Activated naive CD8-positive, alpha-beta T cell treated with anti-CD3 and anti-CD28 coated beads, Interleukin-2, amount 50 U/mL, for 24 hours (primary cell): Measurements from ENCODE around the gene MAPKAP1.
"Not testable (repeated sequence)": the region's sequence is repeated elsewhere in the genome, so short reads cannot be mapped to it uniquely, and the experiment has no call there.

Source experiments
- ATAC-seq: fragments of 150-1000 bp; cut with Tn5 transposase; one replicate; pipeline ENCODE4 v1.10.0; 2021
- DNase-seq: peaks from one replicate; pipeline ENCODE4 v3.0.0; 2021
- H3K27ac Mint-ChIP-seq: one replicate; pipeline ENCODE4 v1.8.0; 2021; ENCODE audit warnings: mild to moderate bottlenecking, mixed read lengths
- H3K27me3 Mint-ChIP-seq: one replicate; pipeline ENCODE4 v1.8.0; 2021; ENCODE audit warnings: mixed read lengths
- H3K36me3 Mint-ChIP-seq: one replicate; pipeline ENCODE4 v1.8.0; 2021; ENCODE audit warnings: low read depth, mixed read lengths
- H3K4me1 Mint-ChIP-seq: one replicate; pipeline ENCODE4 v1.8.0; 2021; ENCODE audit warnings: mixed read lengths
- H3K4me3 Mint-ChIP-seq: one replicate; pipeline ENCODE4 v1.8.0; 2021; ENCODE audit warnings: mild to moderate bottlenecking, moderate library complexity, mixed read lengths
- H3K9me3 Mint-ChIP-seq: one replicate; pipeline ENCODE4 v1.8.0; 2021; ENCODE audit warnings: mixed read lengths

The MAPKAP1 gene

GRCh38 chr9:125411171-125411756 is 295.7 kb downstream of the MAPKAP1 start:
- peaks cover 27% of the 10 kb centered on the region for H3K27me3 Mint-ChIP-seq
- H3K27ac Mint-ChIP-seq = no peak overlapping the region
- no peak overlapping the region for H3K4me3 Mint-ChIP-seq
- no peaks in the 10 kb centered on the region for H3K36me3 Mint-ChIP-seq
- peaks cover 12% of the 10 kb centered on the region for H3K4me1 Mint-ChIP-seq
- ATAC-seq (no peak), DNase-seq (no peak)
- H3K9me3 Mint-ChIP-seq = no peaks in the 10 kb centered on the region

GRCh38 chr9:125410522-125410894 is 296.5 kb downstream of the MAPKAP1 start:
- Mint-ChIP-seq H3K4me1 (peaks cover 12% of the 10 kb centered on the region), H3K36me3 (no peaks in the 10 kb centered on the region), H3K9me3 (no peaks in the 10 kb centered on the region), H3K27me3 (peaks cover 32% of the 10 kb centered on the region), H3K4me3 (peak overlapping the region; percentile 59), H3K27ac (no peak overlapping the region)
- DNase-seq (no peak), ATAC-seq (no peak)

- Mint-ChIP-seq H3K27me3 (peaks cover 32% of the 10 kb centered on the region), H3K9me3 (no peaks in the 10 kb centered on the region), H3K4me1 (peaks cover 12% of the 10 kb centered on the region), H3K36me3 (no peaks in the 10 kb centered on the region), H3K4me3 (peak overlapping the region; percentile 59), H3K27ac (peak overlapping the region; percentile 78)
- DNase-seq = peak; percentile 48
- peak; percentile 53 for ATAC-seq
Measured at GRCh38 chr9:125409637-125410521, 297.1 kb downstream of the MAPKAP1 start.

- Mint-ChIP-seq H3K27me3 (peaks cover 32% of the 10 kb centered on the region), H3K36me3 (no peaks in the 10 kb centered on the region), H3K27ac (peak overlapping the region; percentile 8), H3K9me3 (no peaks in the 10 kb centered on the region), H3K4me3 (peak overlapping the region; percentile 61), H3K4me1 (peaks cover 12% of the 10 kb centered on the region)
- no peak for ATAC-seq
- DNase-seq = no peak
Measured at GRCh38 chr9:125409217-125409636, 297.8 kb downstream of the MAPKAP1 start.

- peaks cover 32% of the 10 kb centered on the region for H3K27me3 Mint-ChIP-seq
- DNase-seq = peak; percentile 88
- no peaks in the 10 kb centered on the region for H3K9me3 Mint-ChIP-seq
- peaks cover 12% of the 10 kb centered on the region for H3K4me1 Mint-ChIP-seq
- no peaks in the 10 kb centered on the region for H3K36me3 Mint-ChIP-seq
- peak; percentile 68 for ATAC-seq
- peak overlapping the region; percentile 61 for H3K4me3 Mint-ChIP-seq
- H3K27ac Mint-ChIP-seq = no peak overlapping the region
Measured at GRCh38 chr9:125407974-125408900, 298.8 kb downstream of the MAPKAP1 start.

GRCh38 chr9:125407432-125407973 is 299.5 kb downstream of the MAPKAP1 start:
- H3K36me3 Mint-ChIP-seq = no peaks in the 10 kb centered on the region
- DNase-seq = no peak
- H3K4me1 Mint-ChIP-seq = peaks cover 12% of the 10 kb centered on the region
- H3K27ac Mint-ChIP-seq = no peak overlapping the region
- peaks cover 32% of the 10 kb centered on the region for H3K27me3 Mint-ChIP-seq
- no peaks in the 10 kb centered on the region for H3K9me3 Mint-ChIP-seq
- peak overlapping the region; percentile 59 for H3K4me3 Mint-ChIP-seq
- ATAC-seq = no peak

GRCh38 chr9:125406810-125407087 is 300.3 kb downstream of the MAPKAP1 start:
- Mint-ChIP-seq H3K4me3 (no peak overlapping the region), H3K27me3 (peaks cover 32% of the 10 kb centered on the region)
- no peak for ATAC-seq

GRCh38 chr9:125405938-125406809 is 300.8 kb downstream of the MAPKAP1 start:
- DNase-seq = no peak
- Mint-ChIP-seq H3K9me3 (no peaks in the 10 kb centered on the region), H3K4me3 (no peak overlapping the region), H3K36me3 (no peaks in the 10 kb centered on the region), H3K4me1 (peaks cover 12% of the 10 kb centered on the region), H3K27me3 (peaks cover 32% of the 10 kb centered on the region), H3K27ac (no peak overlapping the region)
- no peak for ATAC-seq

More at GRCh38 chr9:125406810-125407087, 300.3 kb downstream of the MAPKAP1 start:
- Mint-ChIP-seq H3K4me1 (peaks cover 12% of the 10 kb centered on the region), H3K27ac (no peak overlapping the region), H3K36me3 (no peaks in the 10 kb centered on the region), H3K9me3 (no peaks in the 10 kb centered on the region)
- no peak for DNase-seq

GRCh38 chr9:125404733-125405132 is 302.3 kb downstream of the MAPKAP1 start:
- no peak for ATAC-seq
- H3K9me3 Mint-ChIP-seq = no peaks in the 10 kb centered on the region

GRCh38 chr9:125400725-125401716 is 306.0 kb downstream of the MAPKAP1 start:
- ATAC-seq = no peak
- Mint-ChIP-seq H3K4me1 (no peaks in the 10 kb centered on the region), H3K27ac (no peak overlapping the region), H3K36me3 (no peaks in the 10 kb centered on the region), H3K4me3 (no peak overlapping the region), H3K27me3 (peaks cover 2% of the 10 kb centered on the region), H3K9me3 (no peaks in the 10 kb centered on the region)
- DNase-seq = no peak

More at GRCh38 chr9:125404733-125405132, 302.3 kb downstream of the MAPKAP1 start:
- Mint-ChIP-seq H3K36me3 (no peaks in the 10 kb centered on the region), H3K27me3 (peaks cover 25% of the 10 kb centered on the region), H3K27ac (no peak overlapping the region), H3K4me3 (no peak overlapping the region), H3K4me1 (peaks cover 8% of the 10 kb centered on the region)
- DNase-seq = no peak

- not testable (repeated sequence) for H3K4me1 Mint-ChIP-seq, H3K36me3 Mint-ChIP-seq, DNase-seq, H3K4me3 Mint-ChIP-seq, H3K27ac Mint-ChIP-seq, H3K9me3 Mint-ChIP-seq, H3K27me3 Mint-ChIP-seq, ATAC-seq
Measured at GRCh38 chr9:125400232-125400631, 306.8 kb downstream of the MAPKAP1 start.

GRCh38 chr9:125399666-125400065 is 307.3 kb downstream of the MAPKAP1 start:
- Mint-ChIP-seq H3K36me3 (no peaks in the 10 kb centered on the region), H3K4me3 (no peak overlapping the region), H3K9me3 (no peaks in the 10 kb centered on the region), H3K27ac (no peak overlapping the region), H3K27me3 (no peaks in the 10 kb centered on the region), H3K4me1 (no peaks in the 10 kb centered on the region)
- DNase-seq (no peak), ATAC-seq (no peak)

GRCh38 chr9:125399165-125399564 is 307.8 kb downstream of the MAPKAP1 start:
- H3K27me3 Mint-ChIP-seq = no peaks in the 10 kb centered on the region
- H3K27ac Mint-ChIP-seq = no peak overlapping the region
- no peaks in the 10 kb centered on the region for H3K36me3 Mint-ChIP-seq
- ATAC-seq (no peak), DNase-seq (no peak)
- H3K9me3 Mint-ChIP-seq = no peaks in the 10 kb centered on the region
- H3K4me3 Mint-ChIP-seq = no peak overlapping the region
- H3K4me1 Mint-ChIP-seq = no peaks in the 10 kb centered on the region
